SU-DHL-6 (cell line): ENCODE measurements around the gene TRIAP1.

ENCODE experiments used
- CTCF ChIP-seq: fragments of 200-600 bp; sonication (generic); IDR thresholded peaks from one replicate; pipeline ENCODE4 v1.5.1; 2017; ENCODE audit warnings: antibody characterized with exemption, mild to moderate bottlenecking, low read length, moderate library complexity; ENCODE audit not compliant: insufficient read depth, poor library complexity, severe bottlenecking
- EZH2phosphoT487 ChIP-seq: fragments of 200-600 bp; sonication (generic), shearing (Covaris generic); conservative IDR thresholded peaks from 2 replicates; pipeline ENCODE4 v1.6.1; 2018; ENCODE audit warnings: mild to moderate bottlenecking, antibody characterized with exemption, low read length, moderate library complexity, mixed read lengths

DNA sequence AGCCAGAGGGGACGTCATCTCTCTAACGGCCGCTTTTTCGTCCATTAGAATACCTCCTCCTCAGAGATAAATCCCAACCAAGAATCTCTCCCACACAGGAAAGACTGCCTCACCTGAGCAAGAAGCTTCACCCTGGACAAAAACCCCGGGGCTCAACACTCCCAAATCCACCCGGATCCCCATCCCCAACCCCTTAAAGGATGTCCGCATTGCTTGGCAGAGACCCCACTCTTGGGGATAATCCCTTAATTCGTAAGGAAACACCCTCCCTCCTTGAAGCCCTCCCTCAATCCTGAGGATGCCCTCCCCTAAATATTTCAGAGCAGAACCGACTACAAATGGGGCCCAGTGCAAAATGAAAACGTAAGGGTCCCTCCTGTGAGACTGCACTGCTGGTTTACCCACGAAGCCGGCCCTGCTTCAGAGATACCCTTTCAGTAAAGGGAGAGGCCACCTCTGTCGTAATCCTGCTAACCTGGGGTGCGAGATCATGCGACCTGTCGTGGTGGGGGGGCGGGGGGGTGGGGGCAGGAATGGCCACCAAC, 49.1 kb upstream of the TRIAP1 start:
- TF ChIP-seq CTCF, result no peak
- no peak for TF ChIP-seq EZH2phosphoT487
